Neural cell (in vitro differentiated cells): ENCODE results near the gene ANKMY1. TPM values are rescaled to one million over a fixed set of nuclear protein-coding genes. Genes with fewer than 3 reads are reported as not detected.

Source experiments
- H2AFZ ChIP-seq: fragments of 200-600, 300-800 bp; sonication (generic), shearing (Covaris generic); 2 replicates; pipeline ENCODE4 v1.6.0; 2014; ENCODE audit warnings: low read depth, mild to moderate bottlenecking, antibody characterized with exemption, low read length, moderate library complexity
- H3F3A ChIP-seq: fragments of 200-600 bp; shearing (Covaris generic); 2 replicates; pipeline ENCODE4 v1.6.1; 2016; ENCODE audit warnings: mild to moderate bottlenecking, moderate library complexity, mixed read lengths, antibody characterized with exemption, low read length; ENCODE audit not compliant: insufficient read depth, poor library complexity, severe bottlenecking
- H3K27ac ChIP-seq: fragments of 200-600, 300-800 bp; sonication (generic), shearing (Covaris generic); 2 replicates; pipeline ENCODE4 v1.5.1; 2014; ENCODE audit warnings: mild to moderate bottlenecking, low read length, moderate library complexity
- H3K27me3 ChIP-seq: fragments of 300-800, 200-600 bp; sonication (generic), shearing (Covaris generic); 2 replicates; pipeline ENCODE4 v1.6.0; 2014; ENCODE audit warnings: mild to moderate bottlenecking, low read depth, low read length, moderate library complexity; ENCODE audit not compliant: insufficient read depth
- H3K36me3 ChIP-seq: fragments of 300-800, 200-600 bp; sonication (generic), shearing (Covaris generic); 2 replicates; pipeline ENCODE4 v1.5.1; 2014; ENCODE audit warnings: mild to moderate bottlenecking, antibody characterized with exemption, low read length, moderate library complexity; ENCODE audit not compliant: insufficient read depth
- H3K4me2 ChIP-seq: fragments of 300-800, 200-600 bp; sonication (generic), shearing (Covaris generic); 2 replicates; pipeline ENCODE4 v1.6.0; 2014; ENCODE audit warnings: mild to moderate bottlenecking, low read length
- H3K4me3 ChIP-seq: fragments of 300-800, 200-600 bp; sonication (generic), shearing (Covaris generic); 2 replicates; pipeline ENCODE4 v1.5.1; 2014; ENCODE audit warnings: mild to moderate bottlenecking, low read length, moderate library complexity
- H3K79me2 ChIP-seq: fragments of 200-600 bp; shearing (Covaris generic); replicated peaks from 2 replicates; pipeline ENCODE4 v1.6.0; 2014; ENCODE audit warnings: mild to moderate bottlenecking, low read length, moderate library complexity; ENCODE audit not compliant: insufficient read depth
- H3K9ac ChIP-seq: fragments of 300-800, 200-600 bp; sonication (generic), shearing (Covaris generic); 2 replicates; pipeline ENCODE4 v1.6.1; 2016; ENCODE audit warnings: mild to moderate bottlenecking, low read length, mixed read lengths
- H3K9me2 ChIP-seq: fragments of 200-600 bp; shearing (Covaris generic); 2 replicates; pipeline ENCODE4 v1.6.1; 2016; ENCODE audit warnings: mild to moderate bottlenecking, low read length, mixed read lengths; ENCODE audit not compliant: insufficient read depth
- H3K9me3 ChIP-seq: fragments of 200-600, 300-800 bp; sonication (generic), shearing (Covaris generic); 2 replicates; pipeline ENCODE4 v1.6.1; 2016; ENCODE audit warnings: mild to moderate bottlenecking, mixed run types, low read length, moderate library complexity, mixed read lengths
- H4K20me1 ChIP-seq: fragments of 200-600 bp; shearing (Covaris generic); 2 replicates; pipeline ENCODE4 v1.6.1; 2016; ENCODE audit warnings: mild to moderate bottlenecking, mixed run types; ENCODE audit not compliant: insufficient read depth
- CTCF ChIP-seq: fragments of 450-650 bp; IDR thresholded peaks from 2 replicates; pipeline ENCODE4 v1.5.1; 2014; ENCODE audit warnings: antibody characterized with exemption, mild to moderate bottlenecking, moderate library complexity; ENCODE audit not compliant: poor library complexity, severe bottlenecking
- EP300 ChIP-seq: fragments of 450-650 bp; conservative IDR thresholded peaks from 2 replicates; pipeline ENCODE4 v1.6.1; 2014; ENCODE audit warnings: antibody characterized with exemption, mild to moderate bottlenecking, moderate library complexity; ENCODE audit not compliant: poor library complexity, severe bottlenecking
- EZH2 ChIP-seq: fragments of 200-600, 300-800 bp; shearing (Covaris generic), sonication (generic); IDR thresholded peaks from 2 replicates; pipeline ENCODE4 v1.6.1; 2014; ENCODE audit warnings: antibody characterized with exemption, low read length, borderline replicate concordance, mild to moderate bottlenecking; ENCODE audit not compliant: insufficient read depth, poor library complexity, severe bottlenecking
- MXI1 ChIP-seq: fragments of 450-650 bp; conservative IDR thresholded peaks from 2 replicates; pipeline ENCODE4 v1.6.1; 2014; ENCODE audit warnings: antibody characterized with exemption, mild to moderate bottlenecking; ENCODE audit not compliant: poor library complexity, severe bottlenecking
- POLR2AphosphoS5 ChIP-seq: IDR thresholded peaks from 2 replicates; pipeline ENCODE4 v1.6.1; 2012
- RAD21 ChIP-seq: fragments of 450-650 bp; conservative IDR thresholded peaks from 2 replicates; pipeline ENCODE4 v1.6.1; 2014; ENCODE audit warnings: antibody characterized with exemption, mild to moderate bottlenecking, moderate library complexity
- REST ChIP-seq: IDR thresholded peaks from 2 replicates; pipeline ENCODE4 v1.6.1; 2012; ENCODE audit warnings: borderline replicate concordance
- SMC3 ChIP-seq: fragments of 450-650 bp; conservative IDR thresholded peaks from 2 replicates; pipeline ENCODE4 v1.6.1; 2014; ENCODE audit warnings: antibody characterized with exemption, mild to moderate bottlenecking, moderate library complexity; ENCODE audit not compliant: poor library complexity
- TAF1 ChIP-seq: IDR thresholded peaks from 2 replicates; pipeline ENCODE4 v1.6.1; 2012; ENCODE audit warnings: low read depth
- polyA plus RNA-seq: library from polyadenylated mRNA; depleted of rRNA; stranded (reverse); fragments of >200 nt; gene quantifications from 2 replicates; pipeline ENCODE4 v1.2.3, GENCODE V29; 2014

Gene ANKMY1
- polyA plus RNA-seq, 1 donor from 2014 or later: 6.6 TPM

GRCh38 chr2:240510513-240511210 is 47.1 kb downstream of the ANKMY1 start:
- Histone ChIP-seq H3K9me3 (no peaks in the 10 kb centered on the region), H3K36me3 (no peaks in the 10 kb centered on the region), H4K20me1 (no peaks in the 10 kb centered on the region), H3K4me2 (no peak overlapping the region), H3K27me3 (no peaks in the 10 kb centered on the region), H3K79me2 (no peaks in the 10 kb centered on the region), H3K4me3 (no peak overlapping the region), H2AFZ (no peak overlapping the region), H3K27ac (no peak overlapping the region), H3K9ac (no peak overlapping the region), H3K9me2 (no peaks in the 10 kb centered on the region), H3F3A (no peaks in the 10 kb centered on the region)
- TF ChIP-seq REST: no peak
- no peak for TF ChIP-seq POLR2AphosphoS5
- TF ChIP-seq SMC3: no peak
- no peak for TF ChIP-seq TAF1
- TF ChIP-seq EZH2: no peak
- no peak for TF ChIP-seq EP300
- no peak for TF ChIP-seq RAD21
- TF ChIP-seq MXI1: no peak
- no peak for TF ChIP-seq CTCF

- no peak overlapping the region for H3K27ac ChIP-seq
- H2AFZ ChIP-seq: no peak overlapping the region
- no peak overlapping the region for H3K4me3 ChIP-seq
Observed at GRCh38 chr2:240509667-240510512, 47.9 kb downstream of the ANKMY1 start.

More at GRCh38 chr2:240509667-240510512, 47.9 kb downstream of the ANKMY1 start:
- no peaks in the 10 kb centered on the region for H3F3A ChIP-seq
- no peaks in the 10 kb centered on the region for H4K20me1 ChIP-seq
- no peak overlapping the region for H3K9ac ChIP-seq
- H3K27me3 ChIP-seq: no peaks in the 10 kb centered on the region
- no peaks in the 10 kb centered on the region for H3K79me2 ChIP-seq
- H3K4me2 ChIP-seq: no peak overlapping the region
- H3K9me2 ChIP-seq: no peaks in the 10 kb centered on the region
- no peaks in the 10 kb centered on the region for H3K9me3 ChIP-seq
- no peaks in the 10 kb centered on the region for H3K36me3 ChIP-seq
- TF ChIP-seq SMC3 (no peak), REST (no peak), EZH2 (no peak), MXI1 (no peak), CTCF (no peak), EP300 (no peak), RAD21 (no peak), TAF1 (no peak), POLR2AphosphoS5 (no peak)
